Erythroblast (primary cell): ENCODE results near the gene TMOD4.

Experiments
- GATA1 ChIP-seq: IDR thresholded peaks from 2 replicates; pipeline ENCODE4 v1.6.1; 2011; ENCODE audit warnings: low read depth, mild to moderate bottlenecking, control low read depth, low read length, moderate library complexity
- POLR2A ChIP-seq: IDR thresholded peaks from 2 replicates; pipeline ENCODE4 v1.6.1; 2011; ENCODE audit warnings: mild to moderate bottlenecking, low read length

- TF ChIP-seq POLR2A (no peak), GATA1 (no peak)
Measured at GRCh38 chr1:151143986-151144385, 31.8 kb downstream of the TMOD4 start.
